ENCODE data around the gene CCDC50. TPM values are rescaled to one million over a fixed set of nuclear protein-coding genes. Genes with fewer than 3 reads are reported as not detected.
A peak's percentile ranks its signal among the peaks of the same experiment; 100 is the strongest.

CCDC50 gene
- total RNA-seq, 1 donor from 2014 or later, result 81.6 TPM

DNA sequence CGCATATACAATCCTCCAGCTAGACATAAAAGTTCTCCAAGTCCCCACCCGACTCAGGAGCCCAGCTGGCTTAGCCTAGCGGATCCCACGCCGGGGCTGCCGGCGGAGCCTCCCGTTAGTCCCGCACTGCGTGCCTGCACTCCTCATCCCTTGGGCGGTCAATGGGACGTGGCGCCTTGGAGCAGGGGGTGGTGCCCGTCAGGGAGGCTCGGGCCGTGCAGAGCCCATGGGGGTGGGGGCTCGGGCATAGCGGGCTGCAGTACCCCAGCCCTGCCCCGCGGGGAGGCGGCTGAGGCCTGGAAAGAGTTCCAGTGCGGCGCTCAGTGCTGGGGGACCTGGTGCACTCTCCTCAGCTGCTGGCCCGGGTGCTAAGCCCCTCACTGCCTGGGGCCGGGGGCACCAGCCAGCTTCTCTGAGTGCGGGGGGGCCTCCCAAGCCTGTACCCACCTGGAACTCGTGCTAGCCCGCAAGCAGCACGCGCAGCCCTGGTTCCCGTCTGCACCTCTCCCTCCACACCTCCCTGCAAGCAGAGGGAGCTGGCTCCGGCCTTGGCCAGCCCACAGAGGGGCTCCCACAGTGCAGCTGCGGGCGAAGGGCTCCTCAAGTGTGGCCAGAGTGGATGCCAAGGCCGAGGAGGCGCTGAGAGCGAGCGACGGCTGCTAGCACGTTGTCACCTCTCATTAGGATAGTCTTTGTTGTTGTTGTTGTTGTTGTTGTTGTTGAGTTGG lies 12.2 kb upstream of the CCDC50 start:
- DNase-seq (ENCODE audit: low spot score), result no peak

DNA sequence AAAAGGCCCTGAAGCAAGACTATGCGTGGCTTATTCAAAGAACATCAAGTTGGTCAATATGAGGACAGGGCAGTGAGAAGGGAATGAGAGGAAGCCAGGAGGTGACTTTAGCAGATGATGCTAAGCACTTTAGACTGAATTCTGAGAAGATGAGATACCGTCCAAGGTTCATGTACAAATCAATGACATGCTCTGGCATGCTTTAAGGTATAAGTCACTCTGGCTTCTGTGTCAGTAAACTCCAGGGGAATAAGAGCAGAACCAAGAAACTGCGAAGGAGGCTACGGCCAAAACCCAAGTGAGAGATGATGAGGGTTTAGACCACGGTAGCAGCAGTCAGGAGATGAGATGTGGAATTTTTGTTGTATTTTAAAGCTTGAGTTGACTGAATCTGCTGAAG lies 8.9 kb upstream of the CCDC50 start:
- no peak for DNase-seq (ENCODE audit: low spot score)

DNA sequence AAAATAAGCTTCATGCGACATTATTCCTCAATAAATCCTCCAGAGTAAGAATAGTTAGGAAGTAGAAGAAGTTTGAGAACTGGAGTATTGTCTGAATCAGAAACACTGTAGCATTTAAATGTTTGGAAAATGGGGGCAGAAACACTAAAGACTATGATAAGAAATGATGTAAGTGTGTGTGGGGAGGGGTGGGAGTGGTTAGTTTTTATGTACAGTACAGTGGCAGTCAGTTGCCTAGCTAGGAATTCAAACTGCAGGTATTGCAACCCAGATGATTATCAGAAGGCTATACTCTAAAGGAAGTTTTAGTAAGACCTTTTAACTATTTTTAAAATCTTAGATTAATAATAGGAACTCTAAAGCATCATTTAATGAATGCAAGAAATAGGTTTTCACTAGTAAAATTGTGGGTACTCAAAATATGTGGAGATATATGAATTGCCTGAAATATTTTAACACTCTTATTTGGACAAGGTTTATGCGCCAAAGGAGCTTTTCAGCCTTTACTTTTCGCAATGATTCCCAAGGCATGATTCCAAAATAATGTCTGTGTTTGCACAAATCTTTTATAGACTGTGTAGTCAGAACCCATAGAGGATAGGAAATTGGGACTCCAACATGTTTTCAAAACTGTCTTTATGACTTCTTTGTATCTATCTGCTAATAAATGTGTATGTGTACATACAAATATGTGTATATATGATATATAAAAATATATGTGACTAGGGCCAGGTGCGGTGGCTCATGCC lies 8.0 kb upstream of the CCDC50 start:
- DNase-seq (ENCODE audit: low spot score), result no peak

DNA sequence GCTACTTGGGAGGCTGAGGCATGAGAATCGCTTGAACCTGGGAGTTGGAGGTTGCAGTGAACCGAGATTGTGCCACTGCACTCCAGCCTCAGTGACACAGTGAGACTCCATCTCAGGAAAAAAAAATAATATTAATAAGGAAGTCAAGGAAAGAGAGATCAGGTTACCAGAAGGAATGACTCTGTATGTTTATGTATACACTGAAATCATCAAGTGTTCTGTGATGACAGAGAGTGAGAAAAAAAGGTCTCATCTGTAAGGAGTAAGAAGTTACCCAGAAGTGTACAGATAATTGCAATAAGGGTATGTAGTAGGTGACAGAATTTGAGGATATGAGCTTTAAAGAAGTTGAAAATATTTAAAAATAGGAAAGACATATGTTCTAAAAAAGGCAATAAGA lies 4.3 kb upstream of the CCDC50 start:
- DNase-seq (ENCODE audit: low spot score), result no peak

DNA sequence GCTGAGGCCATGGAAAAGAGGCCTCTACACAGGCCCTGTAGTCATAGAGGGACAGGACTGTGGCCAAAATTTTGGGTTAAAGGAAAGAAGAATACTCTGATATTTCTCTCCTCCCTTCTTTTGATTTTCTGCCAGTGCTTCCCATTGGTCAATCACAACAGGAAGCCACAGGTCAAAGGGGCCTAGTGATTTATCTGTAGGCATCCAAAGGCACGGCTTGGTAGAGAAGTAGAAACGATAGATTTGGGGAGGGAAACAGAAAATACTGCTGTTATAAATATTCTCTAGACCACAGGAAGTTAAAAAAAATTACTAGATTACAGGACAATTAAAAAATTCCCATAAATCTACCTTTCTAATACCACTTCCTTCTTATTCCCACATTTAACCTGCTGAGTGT lies 1.7 kb upstream of the CCDC50 start:
- no peak for DNase-seq (ENCODE audit: low spot score)

DNA sequence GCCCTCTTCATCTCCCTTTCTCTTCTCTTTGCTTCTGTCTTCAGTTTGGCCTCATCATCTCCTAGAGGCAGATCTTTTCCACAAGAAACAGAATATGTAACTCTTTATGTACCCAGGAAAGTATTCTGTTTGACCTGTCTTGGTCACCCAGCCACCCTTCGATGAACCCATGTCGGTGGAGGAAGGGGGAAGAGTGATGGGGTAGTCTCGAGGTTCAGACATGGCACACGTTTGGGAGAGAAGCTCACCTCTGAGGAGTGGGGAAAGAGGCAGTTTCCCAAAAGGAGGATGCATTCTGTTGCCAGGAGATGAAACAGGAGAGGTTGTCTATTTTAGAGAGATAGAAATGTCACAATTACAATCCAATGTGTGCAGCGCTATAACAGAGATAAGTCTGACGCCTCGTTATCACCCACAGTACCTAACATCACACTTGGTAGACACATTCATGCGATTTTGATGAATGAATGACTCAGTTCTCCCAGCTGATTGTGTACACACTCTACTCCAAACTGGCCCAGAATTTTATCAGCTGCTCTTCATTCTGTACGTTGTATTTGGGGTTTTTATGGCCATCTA lies 722 bp upstream of the CCDC50 start:
- DNase-seq (ENCODE audit: low spot score), result no peak

DNA sequence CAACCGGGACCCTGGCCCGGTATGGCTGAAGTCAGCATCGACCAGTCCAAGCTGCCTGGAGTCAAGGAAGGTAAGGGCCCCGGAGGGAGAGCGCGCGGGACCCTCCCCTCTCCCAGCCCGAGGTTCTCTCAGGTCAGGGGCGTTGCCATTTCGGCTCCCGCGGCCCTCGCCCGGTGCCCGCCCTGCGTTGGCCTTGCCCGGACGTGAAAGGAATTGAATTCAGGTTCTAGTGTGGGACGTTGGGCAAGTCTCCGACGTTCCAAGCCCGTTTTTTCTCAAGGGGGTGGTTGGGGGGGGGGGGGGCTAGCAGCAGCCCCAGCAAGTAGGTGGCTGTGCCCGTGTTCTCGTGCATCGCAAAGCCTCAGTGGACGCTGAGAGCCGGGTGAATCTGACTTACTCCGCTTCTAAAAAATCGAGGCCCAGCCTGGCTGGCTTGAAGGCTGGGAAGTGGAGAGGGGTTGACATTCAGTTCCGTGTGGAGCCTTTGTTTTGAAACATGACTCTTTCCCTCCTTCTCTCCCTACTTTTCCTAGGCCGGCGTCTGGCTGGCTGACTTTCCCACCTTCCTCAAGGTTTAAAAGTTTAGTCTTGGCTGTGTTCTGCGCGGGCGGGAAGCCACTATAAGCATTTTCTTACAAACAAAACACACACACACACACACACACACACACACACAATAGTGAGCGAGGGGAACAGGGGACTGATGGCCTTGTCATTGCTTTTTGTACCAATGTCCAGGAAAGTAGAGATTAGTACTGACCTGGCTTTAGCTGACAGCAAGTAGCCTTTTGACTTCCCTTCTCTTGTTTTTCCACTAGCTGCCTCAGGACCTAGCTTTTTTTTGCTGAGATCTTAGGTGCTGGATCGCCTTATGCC lies 698 bp downstream of the CCDC50 start, which contains the start of gene UTS2B:
Gene UTS2B (minus strand): TSS at position 873 of the 876 bp plus-strand sequence. CDS start 48,337 bp downstream, outside the sequence.
- peak; percentile 70 for DNase-seq (ENCODE audit: low spot score)

DNA sequence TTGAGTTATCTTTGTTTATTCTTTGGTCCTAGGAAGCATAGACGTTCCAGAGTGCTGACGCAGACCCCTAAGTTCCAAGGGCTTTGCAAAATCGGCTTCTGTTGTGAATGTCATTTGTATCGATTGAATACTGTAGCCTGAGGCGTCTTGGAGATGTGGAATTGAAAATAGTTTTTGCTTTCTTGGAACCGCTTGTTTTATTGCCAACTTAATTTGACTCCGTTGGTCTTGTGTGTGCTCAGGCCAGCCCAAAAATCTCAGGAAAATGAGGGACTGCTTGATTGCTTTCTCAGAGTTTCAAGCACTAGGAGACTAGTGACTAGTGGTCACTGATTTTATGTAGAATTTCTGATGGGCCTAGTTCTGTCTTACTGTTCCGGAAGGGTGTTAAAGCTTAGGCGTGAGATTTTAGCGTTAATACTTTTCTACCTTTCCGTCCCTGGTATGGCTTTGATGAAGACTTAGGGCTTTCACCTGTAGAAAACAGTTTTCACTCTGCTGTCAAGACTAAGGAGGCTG lies 1.4 kb downstream of the CCDC50 start:
- DNase-seq (ENCODE audit: low spot score), result peak; percentile 62

DNA sequence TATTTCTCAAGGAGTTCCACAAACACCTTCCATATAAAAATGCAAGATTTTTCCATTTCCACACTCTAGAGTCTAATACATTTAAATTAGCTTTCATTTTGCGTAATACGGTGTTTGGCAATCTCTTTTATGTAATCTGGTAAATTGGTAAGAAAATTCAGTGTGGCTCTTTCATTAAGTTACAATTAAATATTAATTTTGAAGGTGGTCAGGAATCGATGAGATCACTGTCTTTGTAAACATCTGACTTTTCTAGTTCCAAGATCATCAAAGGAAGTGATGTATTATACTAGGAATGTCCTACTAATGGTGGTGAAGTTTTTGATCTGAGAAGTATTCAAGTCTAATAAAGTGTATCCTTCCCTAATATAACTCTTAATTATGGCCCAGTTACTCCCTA lies 2.2 kb downstream of the CCDC50 start:
- DNase-seq (ENCODE audit: low spot score), result no peak

DNA sequence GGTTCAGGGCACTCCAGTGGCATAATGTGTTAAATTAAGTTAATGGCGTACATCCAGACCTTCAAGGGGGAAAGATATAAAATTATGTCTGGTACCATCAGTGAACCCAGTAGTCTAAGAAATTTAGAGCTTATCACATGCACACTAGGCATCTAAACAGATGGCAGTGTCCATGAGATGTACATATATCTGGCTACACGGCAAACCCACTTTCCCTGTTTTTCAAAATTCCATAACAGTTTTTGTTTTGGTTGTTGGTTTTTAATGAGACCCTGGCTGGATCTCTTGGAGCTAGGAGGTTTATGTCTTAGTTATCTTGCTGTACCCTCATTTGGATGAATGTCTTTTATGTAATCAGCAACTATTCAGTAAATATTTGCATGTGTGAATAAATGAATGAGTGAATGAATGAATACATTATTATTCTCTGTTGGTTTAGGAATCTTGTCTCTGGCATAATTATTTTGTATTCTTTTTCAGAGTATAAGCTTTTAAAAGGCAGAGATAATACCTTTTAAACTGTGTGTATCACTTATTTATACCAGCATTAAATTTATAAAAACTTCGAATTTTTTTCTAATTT lies 4.2 kb downstream of the CCDC50 start:
- DNase-seq (ENCODE audit: low spot score), result no peak

DNA sequence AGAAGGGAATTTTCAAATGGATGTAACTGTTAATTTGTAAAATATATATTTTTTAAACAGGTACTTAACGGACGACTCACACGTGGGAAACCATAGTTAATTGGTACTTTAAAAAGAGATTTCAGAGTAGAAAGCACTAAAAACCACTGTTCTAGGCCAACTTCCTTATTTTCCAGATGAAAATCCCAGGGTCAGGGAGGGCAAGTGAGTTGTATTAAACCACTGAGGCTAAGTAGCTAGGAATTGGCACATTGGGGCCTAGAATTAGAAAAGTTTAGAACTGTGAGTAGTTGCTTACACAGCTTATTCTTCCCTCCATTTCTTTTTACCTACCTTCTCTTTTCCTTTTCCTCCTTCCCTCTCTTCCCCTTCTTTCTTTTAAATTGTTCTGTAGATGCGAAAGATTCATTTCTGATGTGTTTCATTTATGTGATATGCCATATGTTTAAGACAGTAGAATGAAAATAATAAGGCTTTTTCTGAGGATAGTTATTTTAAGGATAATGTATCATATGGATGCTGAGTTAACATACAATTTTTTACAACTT lies 5.2 kb downstream of the CCDC50 start:
- no peak for DNase-seq (ENCODE audit: low spot score)

DNA sequence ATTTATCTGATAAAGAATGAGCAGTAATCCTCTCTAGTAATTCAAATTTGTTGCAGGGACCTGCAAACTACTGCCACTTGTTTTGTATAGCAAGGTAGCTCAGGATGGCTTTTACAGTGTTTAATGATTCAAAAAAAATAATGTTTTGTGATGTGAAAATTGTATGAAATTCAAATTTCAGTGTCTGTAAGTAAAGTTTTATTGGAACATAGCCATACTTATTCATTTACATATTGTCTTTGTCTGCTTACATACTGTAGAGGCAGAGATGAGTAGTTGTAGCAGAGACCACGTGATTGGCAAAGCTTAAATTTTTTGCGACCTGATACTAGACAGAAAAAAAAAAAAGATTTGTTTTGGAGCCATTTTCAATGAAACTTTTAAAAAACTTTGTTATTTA lies 7.6 kb downstream of the CCDC50 start:
- DNase-seq (ENCODE audit: low spot score), result no peak

DNA sequence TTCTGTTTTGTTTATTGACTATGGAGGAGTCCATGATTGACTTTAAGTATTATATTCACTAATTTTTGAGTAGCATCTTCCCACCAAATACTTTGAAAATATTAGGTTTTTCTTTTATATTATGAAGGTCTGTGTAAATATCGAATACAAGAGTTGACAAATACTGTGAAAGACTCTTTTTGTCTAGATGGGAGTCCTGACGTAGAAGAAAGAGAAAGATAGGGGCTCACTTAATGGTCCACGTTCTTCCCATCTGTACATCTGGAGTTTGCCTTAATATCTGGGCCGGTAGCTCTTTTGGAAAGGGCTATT lies 8.9 kb downstream of the CCDC50 start:
- DNase-seq (ENCODE audit: low spot score), result no peak

DNA sequence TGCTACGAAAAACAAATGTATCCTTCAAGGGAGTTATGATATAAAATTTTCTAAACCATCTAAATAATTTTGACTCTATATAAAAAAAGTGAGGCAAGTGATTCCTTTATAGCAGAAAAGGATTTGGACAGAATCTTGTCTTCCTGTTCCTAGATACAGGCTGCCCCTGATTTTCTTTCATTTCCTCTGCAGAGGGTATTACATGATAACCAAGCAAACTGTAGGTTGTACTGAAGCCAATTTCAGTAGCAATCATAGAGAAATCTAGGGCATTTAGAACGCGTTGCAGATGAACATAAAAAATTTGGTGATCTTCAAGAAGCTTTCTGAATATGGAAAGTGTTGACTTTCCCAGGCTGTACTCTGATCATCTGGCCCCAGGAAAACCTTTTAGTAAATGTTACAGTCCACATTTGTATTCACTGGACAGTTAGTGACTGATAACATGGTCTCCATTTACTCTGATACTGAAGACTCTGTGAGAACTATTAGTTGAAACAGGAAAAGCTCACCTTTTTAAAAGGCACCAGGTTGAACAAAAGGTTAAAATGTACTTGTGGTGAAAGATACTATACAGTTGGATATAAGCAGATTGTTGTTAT lies 10.2 kb downstream of the CCDC50 start:
- DNase-seq (ENCODE audit: low spot score), result no peak

DNA sequence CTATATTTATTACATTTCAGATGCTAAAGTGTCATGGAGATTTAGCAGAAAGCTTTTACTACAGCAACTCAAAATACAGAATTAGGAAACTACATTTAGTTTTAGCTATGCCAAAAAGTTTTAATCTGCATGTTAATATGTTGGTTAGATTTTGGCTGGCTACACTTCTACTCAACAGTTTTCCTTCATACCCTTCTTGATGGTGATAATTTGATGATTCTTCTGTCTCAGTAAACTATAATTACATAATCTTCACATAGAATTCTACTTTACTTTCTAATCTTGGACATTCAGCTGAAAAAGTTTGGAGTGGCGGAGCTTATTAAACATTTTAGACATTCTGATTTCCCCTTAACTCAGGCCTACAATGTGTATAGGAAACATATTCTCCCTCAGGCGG lies 11.2 kb downstream of the CCDC50 start:
- no peak for DNase-seq (ENCODE audit: low spot score)

DNA sequence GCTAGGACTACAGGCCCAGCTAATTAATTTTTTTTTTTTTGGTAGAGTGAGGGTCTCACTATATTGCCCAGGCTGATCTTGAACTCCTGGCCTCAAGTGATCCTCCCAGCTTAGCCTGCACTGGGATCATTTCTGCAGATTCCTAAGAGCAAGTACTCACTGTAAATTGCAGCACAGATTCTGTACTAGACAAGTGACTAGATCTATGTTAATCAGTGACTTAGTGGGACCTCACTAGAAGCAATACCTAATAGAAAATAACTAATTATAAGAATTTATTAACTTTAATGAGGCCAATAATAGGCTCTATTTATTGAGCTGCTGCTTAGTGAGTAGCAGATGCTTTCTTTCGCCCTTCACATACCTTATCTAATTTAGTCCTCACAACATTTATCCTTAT lies 11.8 kb downstream of the CCDC50 start:
- no peak for DNase-seq (ENCODE audit: low spot score)

DNA sequence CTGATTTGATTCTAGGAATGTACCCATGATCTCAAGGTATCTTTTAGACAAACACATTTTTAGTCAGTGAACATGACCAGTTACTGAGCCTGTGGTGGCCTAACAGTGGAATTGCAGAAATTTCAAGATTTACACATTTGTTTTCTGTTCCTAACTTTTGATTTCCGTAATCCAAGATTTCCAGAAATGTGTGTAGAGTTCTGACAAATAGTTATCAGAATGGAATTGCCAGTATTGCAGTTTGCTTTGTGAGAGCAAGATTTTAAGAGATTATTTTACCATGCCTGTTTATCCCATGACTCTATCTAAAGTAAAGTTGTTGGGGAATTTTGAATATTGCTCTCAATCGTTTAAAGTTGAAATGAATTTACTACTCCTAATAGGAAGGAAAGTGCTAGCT lies 12.8 kb downstream of the CCDC50 start:
- no peak for DNase-seq (ENCODE audit: low spot score)

DNA sequence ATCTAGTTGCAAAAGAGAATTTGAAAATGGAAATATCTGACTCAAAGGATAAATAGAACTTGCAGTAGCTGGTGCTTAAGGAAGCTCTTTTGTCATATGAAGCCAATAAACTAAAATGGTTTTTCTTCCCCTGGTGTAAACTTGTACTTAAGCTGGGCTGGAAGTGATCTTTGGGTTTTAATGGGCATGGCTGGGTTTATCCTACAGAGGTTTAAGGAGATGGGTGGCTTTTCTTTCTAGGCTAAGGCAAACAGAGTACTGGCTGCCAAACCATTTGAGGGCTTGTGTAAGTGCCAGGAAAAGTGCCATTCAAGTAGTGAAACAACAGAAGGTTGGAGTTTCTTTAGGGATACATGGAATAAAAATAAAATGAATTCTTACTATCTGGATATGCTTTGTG lies 13.2 kb downstream of the CCDC50 start:
- DNase-seq (ENCODE audit: low spot score), result no peak

DNA sequence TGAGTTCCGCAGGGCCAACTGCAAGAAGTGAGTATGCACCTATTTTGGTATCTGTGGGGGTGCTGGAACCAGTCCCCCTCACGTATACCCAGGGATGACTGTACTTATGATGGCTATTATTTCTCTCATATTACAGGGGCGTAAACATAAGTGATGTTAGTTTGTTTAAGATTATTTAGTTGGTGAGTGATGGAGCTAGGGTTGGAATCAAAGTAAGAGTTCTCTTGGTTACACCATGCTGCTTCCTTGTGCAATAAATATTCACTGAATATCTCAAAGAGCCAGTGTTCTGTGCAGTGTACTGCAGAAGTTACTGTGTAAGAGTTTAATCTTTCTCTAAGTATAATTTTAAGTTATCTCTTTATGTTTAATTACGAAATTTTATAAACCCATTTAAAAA lies 13.9 kb downstream of the CCDC50 start:
- no peak for DNase-seq (ENCODE audit: low spot score)

DNA sequence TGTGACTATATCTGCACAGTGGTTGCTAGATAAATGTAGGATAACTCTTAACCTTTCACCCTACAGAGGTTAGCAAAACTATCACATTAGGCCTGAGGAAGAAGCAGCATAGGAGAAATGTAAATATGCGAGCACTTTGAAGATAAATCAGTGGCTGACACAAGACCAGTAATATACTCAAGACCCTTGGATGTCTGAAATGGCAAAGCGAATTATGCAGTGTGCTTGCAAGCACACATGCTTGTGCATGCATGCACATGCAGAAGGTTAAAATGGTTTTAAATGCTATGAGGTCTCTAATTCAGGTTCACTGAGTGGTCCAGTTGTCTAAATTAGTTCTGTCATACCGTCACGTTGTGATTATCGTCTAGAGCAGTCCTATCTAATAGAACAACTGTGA lies 14.7 kb downstream of the CCDC50 start:
- no peak for DNase-seq (ENCODE audit: low spot score)

DNA sequence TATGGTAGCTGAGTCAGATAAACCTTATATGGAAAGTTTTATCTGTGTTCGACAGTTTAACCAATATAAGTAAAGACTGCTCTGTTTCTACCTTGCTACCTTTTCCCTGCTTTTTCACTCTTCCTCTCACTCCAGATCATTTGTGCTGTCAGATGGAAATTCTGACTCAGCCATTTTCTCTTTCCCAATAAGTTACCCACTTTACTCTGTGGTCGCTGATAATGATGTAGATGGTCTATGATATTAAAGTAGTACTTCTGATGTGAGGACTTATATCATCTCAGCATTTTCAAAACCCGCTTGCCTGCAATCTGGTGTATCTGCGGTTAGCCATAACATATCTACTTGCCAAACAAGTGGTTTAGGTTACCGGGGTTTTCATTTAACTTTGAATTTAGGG lies 16.1 kb downstream of the CCDC50 start:
- no peak for DNase-seq (ENCODE audit: low spot score)

Data from umbilical cord (tissue), 2 donors.